HG03159 (cell line): ENCODE data around the gene SUGCT.

ENCODE experiments used
- ATAC-seq: cut with Tn5 transposase; IDR thresholded peaks from one replicate; pipeline ENCODE4 v1.9.1; 2021; ENCODE audit warnings: mild to moderate bottlenecking, moderate library complexity; ENCODE audit not compliant: unreplicated experiment

The SUGCT gene

GRCh38 chr7:40840990-40841389 is 706.2 kb downstream of the SUGCT start:
- no peak for ATAC-seq

- no peak for ATAC-seq
These were observed 707.8 kb downstream of the SUGCT start for GRCh38 chr7:40842641-40843040.

- ATAC-seq, result no peak
These were observed 708.7 kb downstream of the SUGCT start for GRCh38 chr7:40843338-40843985.

GRCh38 chr7:40845943-40846342 is 711.1 kb downstream of the SUGCT start:
- ATAC-seq, result no peak

- no peak for ATAC-seq
These were observed 713.1 kb downstream of the SUGCT start for GRCh38 chr7:40847921-40848320.

- no peak for ATAC-seq
These were observed 713.9 kb downstream of the SUGCT start for GRCh38 chr7:40848541-40849221.

- ATAC-seq, result no peak
These were observed 715.2 kb downstream of the SUGCT start for GRCh38 chr7:40850017-40850416.

- no peak for ATAC-seq
These were observed 716.2 kb downstream of the SUGCT start for GRCh38 chr7:40851001-40851400.

GRCh38 chr7:40859076-40859475 is 724.3 kb downstream of the SUGCT start:
- ATAC-seq, result no peak

GRCh38 chr7:40859965-40860543 is 725.2 kb downstream of the SUGCT start:
- no peak for ATAC-seq

GRCh38 chr7:40865441-40866233 is 730.8 kb downstream of the SUGCT start:
- no peak for ATAC-seq

- ATAC-seq, result no peak
These were observed 731.8 kb downstream of the SUGCT start for GRCh38 chr7:40866601-40867000.

GRCh38 chr7:40870108-40870507 is 735.3 kb downstream of the SUGCT start:
- no peak for ATAC-seq

- no peak for ATAC-seq
These were observed 738.4 kb downstream of the SUGCT start for GRCh38 chr7:40873248-40873647.

- ATAC-seq, result no peak
These were observed 740.0 kb downstream of the SUGCT start for GRCh38 chr7:40874756-40875155.

- no peak for ATAC-seq
These were observed 741.8 kb downstream of the SUGCT start for GRCh38 chr7:40876601-40877000.

- no peak for ATAC-seq
These were observed 745.2 kb downstream of the SUGCT start for GRCh38 chr7:40879941-40880543.

GRCh38 chr7:40880581-40880980 is 745.8 kb downstream of the SUGCT start:
- ATAC-seq, result no peak

GRCh38 chr7:40881405-40881926 is 746.7 kb downstream of the SUGCT start:
- no peak for ATAC-seq

- ATAC-seq, result no peak
These were observed 747.4 kb downstream of the SUGCT start for GRCh38 chr7:40882071-40882658.

- no peak for ATAC-seq
These were observed 749.0 kb downstream of the SUGCT start for GRCh38 chr7:40883826-40884225.
